ENCODE data around the gene CDC25C. TPM values are rescaled to one million over a fixed set of nuclear protein-coding genes. Genes with fewer than 3 reads are reported as not detected.
A peak's percentile ranks its signal among the peaks of the same experiment; 100 is the strongest.
"Not testable (repeated sequence)": the region's sequence is repeated elsewhere in the genome, so short reads cannot be mapped to it uniquely, and the experiment has no call there.

Gene CDC25C
- polyA plus RNA-seq, 10 donors: 2.6 to 5.5 (median 4.0) TPM

DNA sequence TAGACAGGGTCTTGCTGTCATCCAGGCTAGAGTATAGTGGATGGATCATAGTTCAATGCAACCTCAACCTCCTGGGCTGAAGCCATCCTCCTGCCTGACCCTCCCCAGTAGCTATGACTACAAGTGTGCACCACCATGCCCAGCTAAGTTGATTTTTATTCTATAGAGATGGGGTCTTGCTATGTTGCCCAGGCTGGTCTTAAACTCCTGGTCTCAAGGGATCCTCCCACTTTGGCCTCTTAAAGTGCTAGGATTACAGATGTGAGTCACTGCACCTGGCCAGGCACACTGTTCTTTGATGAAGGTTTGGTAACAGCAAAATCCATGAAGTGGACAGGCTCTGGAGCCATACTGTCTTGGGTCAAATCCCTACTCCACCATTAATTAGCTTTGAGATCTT is 50.7 kb downstream of the CDC25C start:
- no peak for DNase-seq

DNA sequence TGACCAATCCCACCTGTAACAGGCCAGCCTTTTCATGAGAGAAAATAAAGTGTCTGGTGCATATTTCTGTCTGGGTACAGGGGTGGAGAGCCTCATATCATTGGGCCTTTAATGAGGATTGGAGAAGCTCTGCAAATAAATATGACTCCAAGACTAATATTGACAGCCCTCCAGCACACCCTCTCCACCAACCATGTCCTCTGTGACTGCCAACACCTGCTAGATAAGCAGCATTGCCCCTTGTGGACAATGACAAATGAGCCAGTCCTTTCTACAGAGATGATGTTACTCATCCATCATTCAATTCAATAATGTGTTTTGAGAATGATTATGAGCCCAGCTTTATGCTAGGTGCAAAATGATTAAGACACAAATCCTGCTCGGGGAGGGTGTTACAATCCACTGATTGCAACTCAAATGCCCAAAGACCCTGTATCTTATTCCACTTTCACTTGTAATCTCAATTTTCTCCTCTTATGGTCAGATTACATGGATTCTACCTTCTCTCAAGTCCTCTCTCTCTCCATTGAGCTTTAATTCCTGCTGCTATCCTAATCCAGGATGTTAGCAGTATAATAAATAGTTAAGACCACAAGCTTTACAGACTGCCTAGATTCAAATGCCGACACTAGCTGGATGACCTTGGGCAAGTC is 55.1 kb downstream of the CDC25C start:
- DNase-seq: no peak

DNA sequence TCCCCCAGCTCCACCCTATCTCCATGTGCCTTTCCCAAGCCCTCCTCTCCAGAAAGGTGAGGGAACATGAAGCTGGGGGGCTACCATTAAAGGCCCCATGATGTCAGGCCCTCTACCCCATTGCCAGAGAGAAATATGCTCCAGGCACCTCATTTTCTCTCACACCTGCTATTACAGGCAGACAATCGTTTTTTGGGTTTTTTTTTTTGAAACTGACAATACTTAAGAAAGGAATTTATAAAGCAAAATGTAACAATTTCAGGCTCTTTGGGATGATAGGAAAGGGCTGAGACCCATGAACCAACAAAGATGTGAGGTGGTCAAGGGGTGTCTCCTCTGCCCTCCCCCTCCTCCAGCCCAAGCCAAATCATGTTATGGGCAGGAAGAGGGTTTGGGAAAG is 55.7 kb downstream of the CDC25C start:
- no peak for DNase-seq

DNA sequence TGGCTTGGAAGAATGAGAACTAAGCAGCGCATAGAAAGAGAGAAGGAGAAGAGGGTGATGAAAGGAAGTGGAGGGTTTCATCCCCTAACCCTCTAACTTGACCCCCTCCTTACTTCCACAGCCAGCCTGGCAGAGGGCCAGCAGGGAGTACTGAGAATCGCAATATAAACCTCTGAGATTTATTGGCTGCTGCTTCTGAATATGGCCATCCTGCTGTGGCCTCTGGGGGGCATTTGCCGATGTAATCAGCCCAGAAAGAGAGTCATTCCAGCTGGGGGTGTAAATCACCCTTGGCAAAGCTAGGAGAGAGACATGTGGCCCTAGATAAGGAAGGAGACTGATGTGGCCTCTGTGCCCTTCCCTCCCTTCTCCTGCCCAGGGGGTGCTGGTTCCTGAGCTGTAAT is 56.2 kb downstream of the CDC25C start:
- peak in 2 of 3 donors; percentile 5 to 8 for DNase-seq

DNA sequence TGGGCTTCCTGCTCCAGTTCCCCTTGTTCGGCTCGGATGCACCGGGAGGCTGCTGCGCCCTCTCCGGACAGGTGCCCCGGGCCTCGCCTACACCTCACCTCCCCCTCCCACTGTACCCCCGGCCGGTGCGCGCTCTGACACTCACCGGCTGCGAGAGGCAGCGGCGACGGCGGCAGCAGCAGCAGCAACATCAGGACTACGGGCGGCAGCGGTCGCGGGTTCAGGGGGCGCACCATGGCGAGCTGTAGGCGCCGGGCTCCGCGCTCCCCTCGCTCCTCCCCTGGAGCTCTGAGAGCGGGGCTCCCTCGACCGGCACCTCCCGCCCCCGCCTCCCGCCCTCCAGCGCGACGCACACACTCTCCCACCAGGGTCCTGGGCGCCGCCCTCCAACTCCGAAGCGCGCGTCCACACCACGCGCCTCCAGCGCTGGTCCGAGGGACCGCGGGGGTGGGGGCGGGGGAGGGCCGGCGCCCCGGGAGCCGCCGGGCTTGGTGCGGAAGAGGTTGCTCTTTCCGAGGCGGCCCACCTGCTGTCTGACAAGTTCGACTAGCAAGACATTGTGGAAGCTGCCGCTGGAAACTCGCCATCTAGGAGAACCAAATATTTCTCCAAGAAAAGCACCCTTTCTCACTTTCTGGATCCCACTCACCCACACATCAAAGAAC is 57.3 kb downstream of the CDC25C start, which contains the start of gene GFRA3:
Gene GFRA3 (minus strand): TSS at position 433 of the 665 bp plus-strand sequence. CDS start 197 bp downstream, at position 236.
- DNase-seq: peak in 2 of 3 donors; percentile 8 to 34

DNA sequence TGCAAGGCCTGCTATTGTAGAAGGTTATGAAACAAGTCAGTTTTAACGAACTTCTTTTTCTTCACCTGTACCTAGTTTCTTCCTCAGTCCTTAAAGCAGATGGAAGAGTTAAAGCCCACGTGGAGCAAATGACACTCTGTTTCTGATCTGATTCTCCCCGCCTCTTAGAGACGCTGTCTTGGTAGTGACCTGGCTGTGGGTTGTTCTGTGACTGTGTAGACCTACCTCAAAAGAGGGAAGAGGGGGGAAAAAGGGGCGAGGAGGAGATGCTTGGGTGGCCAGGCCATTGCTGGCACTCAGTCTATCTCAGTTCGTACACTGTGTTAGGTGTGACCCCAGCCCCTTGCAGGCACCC is 57.8 kb downstream of the CDC25C start:
- DNase-seq: peak in 1 of 3 donors; percentile 6

DNA sequence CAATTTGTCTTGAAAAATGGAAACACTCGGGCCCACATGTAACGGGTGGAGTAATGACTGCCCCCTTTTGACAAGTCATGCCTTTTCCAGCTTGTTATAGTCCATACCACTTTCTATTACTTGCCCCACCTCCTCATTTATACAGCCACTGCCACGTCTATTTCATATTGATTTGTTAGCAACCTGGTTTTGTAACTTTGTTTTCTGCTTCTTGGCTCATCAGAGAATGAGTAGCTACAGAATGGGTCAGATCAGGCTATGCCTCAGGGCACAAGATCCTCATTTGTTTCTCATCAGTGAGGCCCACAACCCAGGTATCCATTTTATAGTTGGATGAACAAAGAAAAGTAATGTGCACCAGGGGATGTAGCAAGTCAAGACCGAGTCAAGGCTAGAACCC is 58.9 kb downstream of the CDC25C start:
- no peak for DNase-seq

DNA sequence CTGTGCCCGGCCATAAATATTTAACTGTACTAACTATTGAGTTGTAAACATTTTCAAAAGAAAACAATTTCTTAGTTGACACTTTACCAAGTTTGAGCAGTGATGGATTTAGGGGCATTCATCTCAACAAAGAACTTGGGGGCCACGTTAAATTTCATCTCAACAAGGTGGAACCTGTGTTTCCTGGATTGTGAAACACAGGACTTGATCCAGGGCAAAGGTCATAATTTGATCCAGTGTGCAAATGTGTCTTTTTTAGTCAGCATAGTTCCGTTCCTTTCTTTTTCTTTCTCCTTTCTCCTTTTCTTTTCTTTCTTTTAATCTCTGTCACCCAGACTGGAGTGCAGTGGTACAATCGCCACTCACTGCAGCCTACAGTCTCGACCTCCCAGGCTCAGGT is 60.3 kb downstream of the CDC25C start:
- DNase-seq: no peak

DNA sequence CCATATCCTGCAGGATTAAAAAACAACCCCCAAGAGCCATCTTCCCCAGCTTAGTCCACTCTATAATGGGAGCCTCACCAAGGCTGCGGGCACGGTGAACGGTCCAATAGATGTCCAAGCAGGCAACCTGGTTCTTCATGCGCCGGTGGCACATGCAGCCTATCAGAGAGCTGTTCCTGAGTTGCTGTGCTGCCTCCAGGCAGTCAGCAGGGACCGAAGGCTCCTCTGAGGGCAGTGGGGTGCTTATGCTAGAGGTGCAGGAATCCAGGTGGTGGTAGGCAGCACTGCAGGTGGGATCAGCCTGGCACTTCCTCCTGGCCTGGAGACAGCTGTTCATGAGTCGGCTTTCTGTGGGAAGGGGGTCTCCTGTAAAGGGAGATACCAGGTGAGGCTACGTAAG is 67.4 kb downstream of the CDC25C start:
- DNase-seq: no peak

DNA sequence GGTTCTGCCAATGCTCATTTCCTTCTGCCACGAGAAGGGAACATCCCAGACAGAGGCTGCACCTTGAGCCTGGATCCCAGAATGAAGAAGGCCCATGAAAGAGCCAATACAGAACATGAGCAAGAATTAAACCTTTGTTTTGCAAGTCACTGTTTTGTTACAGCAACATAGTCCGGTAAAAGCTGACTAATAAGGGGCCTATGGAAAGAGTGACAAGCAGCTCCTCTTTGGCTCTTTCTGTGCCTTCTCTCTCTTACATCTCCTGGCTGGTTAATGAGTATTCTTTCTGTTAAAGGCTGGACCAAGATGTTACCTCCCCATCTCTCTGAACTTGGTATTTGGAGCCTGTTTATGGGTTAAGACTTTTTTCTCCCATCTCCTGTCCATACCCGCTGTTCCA is 68.0 kb downstream of the CDC25C start:
- DNase-seq: no peak

DNA sequence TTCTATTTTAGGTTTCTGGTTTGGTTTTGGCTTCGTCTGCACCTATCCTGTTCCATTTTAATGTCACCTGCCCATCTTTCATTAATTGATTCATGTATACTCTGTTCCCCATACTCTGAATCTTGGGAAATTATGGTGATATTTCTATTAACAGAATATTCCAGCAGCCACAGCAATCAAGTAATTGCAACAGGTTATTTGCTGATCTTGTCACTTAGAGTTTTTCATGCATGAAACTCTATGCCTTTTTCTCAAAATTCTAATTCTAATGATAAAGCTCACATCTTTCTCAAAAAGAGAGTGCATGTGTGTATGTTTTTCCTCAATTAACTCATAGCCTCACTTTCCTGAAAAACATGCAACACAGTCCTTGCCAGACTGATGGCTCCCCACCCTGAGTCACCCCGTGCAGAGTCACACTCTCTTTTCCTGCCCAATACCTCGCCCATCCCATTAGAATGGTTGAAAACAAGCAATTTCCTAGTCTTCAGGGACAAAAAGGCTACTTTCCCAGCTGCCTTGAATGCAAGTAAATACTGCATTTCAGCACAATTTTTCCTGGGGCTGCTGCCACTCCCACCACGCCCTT is 72.8 kb downstream of the CDC25C start:
- no peak for DNase-seq

DNA sequence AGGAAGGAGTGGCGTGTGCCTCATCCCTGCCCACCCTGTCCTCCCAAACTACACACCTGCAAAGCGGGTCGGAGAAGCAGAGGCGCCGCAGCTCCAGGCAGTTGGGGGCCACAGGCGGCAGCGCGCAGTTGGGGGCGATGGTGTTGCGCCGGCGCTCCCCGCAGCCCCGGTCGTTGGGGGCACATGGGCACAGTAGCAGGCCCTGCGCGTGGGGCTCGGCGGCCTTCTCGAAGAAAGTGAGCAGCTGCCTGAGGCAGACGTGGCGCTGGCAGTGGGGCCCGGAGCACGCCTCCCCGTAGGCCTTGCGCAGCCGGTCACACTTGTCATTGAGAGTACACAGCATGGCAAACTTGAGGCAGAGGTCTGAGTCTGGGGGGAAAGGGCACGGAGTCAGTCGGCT is 74.0 kb downstream of the CDC25C start:
- DNase-seq: no peak

DNA sequence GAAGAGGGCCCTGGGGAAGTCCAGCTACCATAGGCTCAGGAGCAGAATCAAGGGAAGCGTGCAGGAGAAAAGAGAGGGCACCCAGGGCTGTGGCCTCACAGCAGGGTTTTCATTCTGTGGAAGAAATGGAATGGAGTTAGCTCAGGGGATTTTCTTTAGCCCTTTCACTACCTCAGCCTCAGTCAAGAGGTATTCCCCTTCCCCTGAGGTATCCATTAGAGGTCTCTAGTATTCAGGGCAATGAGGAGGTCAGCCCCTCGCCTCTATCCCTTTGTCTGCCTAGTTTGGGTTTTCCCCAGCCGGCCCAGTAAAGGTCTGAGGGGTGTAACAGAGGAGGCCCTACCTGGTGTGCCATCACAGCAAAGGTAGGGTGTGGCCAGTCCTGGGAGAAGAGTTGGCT is 78.7 kb downstream of the CDC25C start:
- DNase-seq: no peak

DNA sequence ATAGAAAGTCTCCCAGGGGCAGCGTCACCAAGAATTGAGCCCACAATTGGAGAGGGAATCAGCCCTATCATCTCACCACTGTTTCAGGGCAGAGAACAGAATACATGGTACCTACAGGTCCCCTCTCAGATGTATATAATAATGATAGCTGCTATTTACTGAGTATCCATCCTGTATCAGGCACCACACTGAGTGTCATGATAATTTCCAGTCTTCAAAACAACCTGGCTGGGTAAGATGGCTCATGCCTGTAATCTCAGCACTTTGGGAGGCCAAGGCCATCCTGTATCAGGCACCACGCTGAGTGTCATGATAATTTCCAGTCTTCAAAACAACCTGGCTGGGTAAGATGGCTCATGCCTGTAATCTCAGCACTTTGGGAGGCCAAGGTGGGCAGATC is 83.8 kb downstream of the CDC25C start:
- not testable (repeated sequence) for DNase-seq

DNA sequence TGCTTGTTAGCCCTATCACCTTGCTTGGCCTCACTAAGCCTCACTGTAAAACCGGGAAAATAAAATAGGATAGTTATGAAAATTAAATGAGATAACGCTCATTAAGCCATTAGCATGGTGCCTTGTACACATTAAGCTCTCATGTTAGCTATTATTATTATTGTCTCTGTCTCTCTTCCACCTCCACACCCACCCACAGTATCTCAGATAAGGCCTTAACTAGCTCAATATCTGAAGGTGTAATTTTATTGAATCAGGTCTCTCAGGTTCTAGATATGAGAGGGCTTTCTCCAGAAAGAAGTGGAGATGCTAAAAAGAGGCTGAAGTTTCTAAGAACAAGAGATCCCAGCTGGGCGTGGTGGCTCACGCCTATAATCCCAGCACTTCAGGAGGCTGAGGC is 84.8 kb downstream of the CDC25C start:
- DNase-seq: no peak

DNA sequence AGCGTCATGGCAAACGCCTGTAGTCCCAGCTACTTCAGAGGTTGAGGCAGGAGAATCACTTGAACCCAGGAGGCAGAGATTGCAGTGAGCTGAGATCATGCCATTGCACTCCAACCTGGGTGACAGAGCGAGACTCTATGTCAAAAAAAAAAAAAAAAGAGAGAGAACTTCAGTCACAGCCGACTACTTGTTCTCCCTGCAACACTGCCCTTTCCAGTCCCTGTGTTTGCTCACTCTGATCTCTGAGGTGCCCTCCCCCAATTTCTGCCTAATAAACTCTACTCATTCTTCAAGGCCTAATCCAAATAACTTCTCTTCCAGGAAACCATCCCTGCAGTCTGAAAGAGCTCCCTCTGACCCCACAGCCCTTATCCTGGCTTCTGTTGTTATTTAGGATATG is 85.3 kb downstream of the CDC25C start:
- no peak for DNase-seq

DNA sequence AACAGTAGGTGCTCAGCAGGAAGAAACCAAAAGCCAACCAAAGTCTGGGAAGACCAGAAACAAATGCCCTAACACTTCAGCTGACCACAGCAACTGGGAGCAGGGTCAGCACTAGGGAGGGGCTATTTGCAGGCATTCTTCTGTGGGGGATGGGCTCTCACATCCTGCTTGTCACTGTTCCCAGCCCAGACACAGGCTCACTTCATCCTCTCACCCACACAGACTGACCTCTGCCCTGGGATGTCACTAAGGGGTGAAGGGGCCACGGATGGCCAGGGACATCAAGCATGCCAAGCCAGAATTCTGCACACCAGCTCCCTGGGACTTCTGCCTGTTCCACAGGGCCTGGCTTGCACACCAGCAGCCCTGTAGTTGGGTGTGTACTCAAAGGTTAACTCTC is 85.9 kb downstream of the CDC25C start:
- DNase-seq: no peak

DNA sequence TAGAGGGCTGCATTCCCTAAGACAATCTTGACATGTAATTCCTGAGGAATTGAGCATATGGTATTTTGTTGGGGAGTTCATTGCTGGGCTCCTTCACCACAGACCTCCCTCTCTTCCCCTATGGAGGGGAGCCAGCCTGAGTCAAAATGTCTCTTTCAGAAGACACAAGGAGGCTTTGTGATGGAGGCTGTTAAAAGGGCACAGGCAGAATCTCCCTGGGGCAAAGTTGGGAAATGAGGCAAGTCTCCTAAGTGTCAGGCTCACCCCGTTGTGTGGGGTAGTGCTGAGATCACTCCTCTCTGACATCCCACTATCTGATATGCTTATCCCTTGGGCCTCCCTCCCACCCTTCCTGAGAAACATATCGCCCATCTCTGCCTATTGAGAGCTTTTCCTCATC is 87.8 kb downstream of the CDC25C start:
- peak in 1 of 3 donors; percentile 6 for DNase-seq

DNA sequence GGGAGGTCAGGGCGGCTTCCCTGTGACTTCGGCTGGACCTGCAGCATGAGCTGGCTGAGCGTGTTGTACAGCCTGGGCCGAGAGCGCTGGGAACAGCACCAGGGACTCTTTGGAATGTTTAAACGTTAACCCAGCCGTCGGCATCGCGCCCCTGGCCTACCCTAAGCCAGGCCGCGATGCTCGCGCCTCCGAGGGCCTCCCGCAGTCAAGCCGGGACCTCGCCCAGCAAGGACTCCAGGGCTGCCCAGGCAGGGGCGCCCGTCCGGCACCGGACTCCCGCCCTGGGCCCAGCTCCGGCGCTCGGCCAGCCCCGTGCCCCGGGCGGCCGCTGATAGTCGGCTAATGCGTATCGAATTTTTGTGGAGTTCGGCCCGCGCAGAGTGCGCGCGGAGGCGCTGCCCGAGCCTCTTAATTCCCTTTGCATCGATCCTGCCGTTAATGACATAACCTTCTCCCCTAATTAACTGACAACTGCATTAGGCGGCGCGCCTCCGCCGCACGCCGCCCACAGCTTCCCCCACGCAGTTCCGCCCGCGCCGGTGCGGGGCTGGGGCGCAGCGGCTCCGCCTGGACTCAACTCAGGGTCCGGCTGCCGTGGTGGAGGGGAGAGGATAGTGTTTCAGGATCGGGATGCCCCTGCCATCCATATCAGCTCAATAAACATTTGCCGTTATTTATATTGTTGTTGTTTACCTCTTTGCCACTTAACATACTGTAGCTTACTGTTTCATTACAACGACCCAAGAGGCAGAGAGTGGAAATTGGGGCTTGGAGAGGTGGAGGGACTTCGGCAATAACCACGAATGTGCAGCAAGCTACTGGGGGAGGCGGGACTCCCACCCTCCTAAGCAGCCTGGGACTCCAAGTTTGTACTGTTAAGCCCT is 89.7 kb downstream of the CDC25C start:
- DNase-seq: peak in 2 of 3 donors; percentile 32 to 71

DNA sequence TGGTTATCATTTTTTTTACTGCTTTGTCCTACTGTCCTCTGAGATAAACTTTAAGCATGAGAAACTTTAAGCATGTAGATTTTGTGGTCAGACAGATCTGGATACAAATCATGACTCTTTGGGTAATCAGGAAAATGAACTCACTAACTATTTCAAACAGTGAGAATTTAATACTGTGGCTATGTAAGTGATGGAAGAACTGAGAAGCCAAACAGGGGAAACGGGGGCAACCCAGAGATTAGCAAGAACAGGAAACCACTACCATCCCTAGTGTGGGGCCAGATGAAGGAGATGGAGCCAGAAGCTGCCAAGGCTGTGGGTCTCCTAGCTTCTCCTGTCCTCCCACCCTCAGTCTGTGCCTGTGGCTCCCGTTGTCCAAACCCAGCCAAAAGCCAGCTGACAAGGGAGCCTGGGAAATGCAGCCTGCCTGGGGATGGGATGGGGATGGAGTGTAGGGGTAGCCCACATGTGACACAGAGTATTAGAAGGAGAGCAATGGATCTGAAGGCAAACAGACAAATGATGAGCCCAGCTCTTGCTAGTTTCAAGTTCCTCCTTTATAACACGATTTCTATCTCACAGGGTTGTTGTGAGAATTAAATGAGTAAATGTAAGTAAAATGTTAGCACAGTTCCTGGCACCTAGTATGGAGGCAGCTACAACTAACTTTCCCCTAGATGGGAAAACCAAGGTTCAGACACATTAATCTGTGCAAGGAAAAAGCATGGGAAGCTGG is 90.8 kb downstream of the CDC25C start:
- no peak for DNase-seq

DNA sequence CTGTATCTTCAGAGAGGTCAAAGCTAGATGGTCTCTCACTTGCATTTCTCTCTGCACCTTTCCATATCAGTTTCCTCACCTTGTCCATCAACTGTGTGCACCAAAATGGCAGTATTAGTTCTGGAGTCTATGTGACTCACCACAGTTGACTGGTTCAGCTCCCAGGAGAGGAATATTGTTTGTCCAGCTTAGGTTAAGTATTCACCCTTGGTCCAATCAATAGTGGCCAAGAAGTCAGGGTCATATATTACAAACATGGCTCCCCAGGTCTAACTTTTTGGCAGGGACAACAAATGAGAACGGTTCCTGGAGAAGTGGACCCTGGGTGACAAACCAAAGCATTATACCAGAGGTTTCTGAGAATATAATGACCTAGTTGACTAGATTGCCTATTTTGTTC is 93.6 kb downstream of the CDC25C start:
- DNase-seq: no peak

Measured in muscle of back (tissue), 11 donors.